ENCODE measurements around the gene C11orf97.
"Not testable (repeated sequence)": the region's sequence is repeated elsewhere in the genome, so short reads cannot be mapped to it uniquely, and the experiment has no call there.

C11orf97 gene

GRCh38 chr11:94555752-94556329, 43.6 kb downstream of the C11orf97 start:
- not testable (repeated sequence) for FAIRE-seq; DNase-seq (ENCODE audit: insufficient read length, low spot score)

- no peak for DNase-seq (ENCODE audit: insufficient read length, low spot score)
- FAIRE-seq, result no peak
Observed at GRCh38 chr11:94557421-94557820, 45.2 kb downstream of the C11orf97 start.

GRCh38 chr11:94557992-94558391, 45.7 kb downstream of the C11orf97 start:
- FAIRE-seq (no peak), DNase-seq (ENCODE audit: insufficient read length, low spot score) (no peak)

- DNase-seq (ENCODE audit: insufficient read length, low spot score) (no peak), FAIRE-seq (no peak)
Observed at GRCh38 chr11:94558468-94558867, 46.2 kb downstream of the C11orf97 start.

GRCh38 chr11:94558932-94559331, 46.7 kb downstream of the C11orf97 start:
- FAIRE-seq, result no peak
- no peak for DNase-seq (ENCODE audit: insufficient read length, low spot score)

- FAIRE-seq (no peak), DNase-seq (ENCODE audit: insufficient read length, low spot score) (no peak)
Observed at GRCh38 chr11:94559361-94559760, 47.1 kb downstream of the C11orf97 start.

- no peak for FAIRE-seq
- no peak for DNase-seq (ENCODE audit: insufficient read length, low spot score)
Observed at GRCh38 chr11:94560834-94561233, 48.6 kb downstream of the C11orf97 start.

- peak; percentile 45 for DNase-seq (ENCODE audit: insufficient read length, low spot score)
- FAIRE-seq, result no peak
Observed at GRCh38 chr11:94563176-94563847, 51.1 kb downstream of the C11orf97 start.

GRCh38 chr11:94563848-94564467, 51.7 kb downstream of the C11orf97 start:
- DNase-seq (ENCODE audit: insufficient read length, low spot score) (no peak), FAIRE-seq (no peak)

- FAIRE-seq (no peak), DNase-seq (ENCODE audit: insufficient read length, low spot score) (no peak)
Observed at GRCh38 chr11:94567181-94567670, 55.0 kb downstream of the C11orf97 start, which contains the start of gene PIWIL4. Gene PIWIL4 (plus strand): TSS chr11:94567368. CDS start chr11:94567519, 151 bp downstream.

- FAIRE-seq, result no peak
- DNase-seq (ENCODE audit: insufficient read length, low spot score), result no peak
Observed at GRCh38 chr11:94568200-94568599, 55.9 kb downstream of the C11orf97 start.

GRCh38 chr11:94568717-94569116, 56.5 kb downstream of the C11orf97 start:
- FAIRE-seq, result no peak
- DNase-seq (ENCODE audit: insufficient read length, low spot score), result no peak

- FAIRE-seq; DNase-seq (ENCODE audit: insufficient read length, low spot score): not testable (repeated sequence)
Observed at GRCh38 chr11:94572975-94573374, 60.7 kb downstream of the C11orf97 start.

- FAIRE-seq, result no peak
- DNase-seq (ENCODE audit: insufficient read length, low spot score), result no peak
Observed at GRCh38 chr11:94574193-94574961, 62.1 kb downstream of the C11orf97 start.

- no peak for DNase-seq (ENCODE audit: insufficient read length, low spot score)
Observed at GRCh38 chr11:94576306-94576705, 64.0 kb downstream of the C11orf97 start.

GRCh38 chr11:94577841-94578240, 65.6 kb downstream of the C11orf97 start:
- FAIRE-seq (no peak), DNase-seq (ENCODE audit: insufficient read length, low spot score) (no peak)

More at GRCh38 chr11:94576306-94576705, 64.0 kb downstream of the C11orf97 start:
- FAIRE-seq, result no peak
